Right atrium auricular region (tissue), 2 donors: ENCODE measurements around the gene SPTA1. TPM values are rescaled to one million over a fixed set of nuclear protein-coding genes. Genes with fewer than 3 reads are reported as not detected.

ENCODE experiments used
- DNase-seq: peaks from one replicate; pipeline ENCODE4 v3.0.0-alpha.2; 2019; ENCODE audit warnings: low spot score
- H3K27ac ChIP-seq, 2 donors: fragments of 200-600 bp; sonication (generic); 1 replicate in 1 of 2; 2 replicates in 1 of 2; pipeline ENCODE4 v1.5.1; 2016 to 2019
- H3K27me3 ChIP-seq, 2 donors: fragments of 200-600 bp; sonication (generic); one replicate each; pipeline versions ENCODE4 v1.5.1 to v1.6.0; 2017 to 2019
- H3K36me3 ChIP-seq: fragments of 200-600 bp; sonication (generic); one replicate; pipeline ENCODE4 v1.5.1; 2016
- H3K4me1 ChIP-seq, 2 donors: fragments of 200-600 bp; sonication (generic); one replicate each; pipeline versions ENCODE4 v1.5.1 to v1.6.0; 2017 to 2019
- H3K4me3 ChIP-seq, 2 donors: fragments of 200-600 bp; sonication (generic); 1 replicate in 1 of 2; 2 replicates in 1 of 2; pipeline ENCODE4 v1.5.1; 2017 to 2019; ENCODE audit warnings: mild to moderate bottlenecking in 1 of 2, moderate library complexity in 1 of 2
- H3K9me3 ChIP-seq, 2 donors: fragments of 200-600 bp; sonication (generic); one replicate each; pipeline ENCODE4 v1.5.1; 2019
- total RNA-seq, 2 donors: library from RNA; depleted of rRNA; stranded (reverse); fragments of >200 nt; gene quantifications; one replicate each; pipeline ENCODE4 v1.1.0, GENCODE V29; 2016
- TF ChIP-seq, protein P1 (sequence below), 2 donors: fragments of 200-600 bp; sonication (generic); IDR thresholded peaks; one replicate each; pipeline ENCODE4 v1.5.1; 2019; ENCODE audit warnings: antibody characterized with exemption in 2 of 2

SPTA1 gene
- total RNA-seq, 2 donors from 2014 or later, result 0.16 TPM; not detected in 1

DNA sequence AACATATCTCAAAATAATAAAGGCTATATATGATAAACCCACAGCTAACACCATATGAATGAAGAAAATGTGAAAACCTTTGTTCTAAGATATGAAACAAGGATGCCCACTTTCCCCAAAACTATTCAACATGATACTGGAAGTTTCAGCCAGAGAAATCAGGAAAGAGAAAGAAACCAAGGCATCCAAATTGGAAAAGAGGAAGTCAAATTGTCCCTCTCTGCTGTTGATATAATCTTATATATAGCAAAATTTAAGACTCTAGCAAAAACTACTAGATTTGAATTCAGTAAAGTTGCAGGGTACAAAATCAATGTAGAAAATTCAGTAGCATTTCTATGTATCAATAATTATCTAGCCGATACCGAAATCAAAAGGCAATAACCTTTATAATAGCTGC lies 85.8 kb downstream of the SPTA1 start:
- Histone ChIP-seq H3K9me3 (peaks cover 0 to 17% of the 10 kb centered on the region in 2 donors), H3K4me3 (no peak overlapping the region), H3K4me1 (no peaks in the 10 kb centered on the region), H3K36me3 (no peaks in the 10 kb centered on the region), H3K27ac (no peak overlapping the region), H3K27me3 (no peaks in the 10 kb centered on the region)
- no peak for DNase-seq
- TF ChIP-seq, protein P1, sequence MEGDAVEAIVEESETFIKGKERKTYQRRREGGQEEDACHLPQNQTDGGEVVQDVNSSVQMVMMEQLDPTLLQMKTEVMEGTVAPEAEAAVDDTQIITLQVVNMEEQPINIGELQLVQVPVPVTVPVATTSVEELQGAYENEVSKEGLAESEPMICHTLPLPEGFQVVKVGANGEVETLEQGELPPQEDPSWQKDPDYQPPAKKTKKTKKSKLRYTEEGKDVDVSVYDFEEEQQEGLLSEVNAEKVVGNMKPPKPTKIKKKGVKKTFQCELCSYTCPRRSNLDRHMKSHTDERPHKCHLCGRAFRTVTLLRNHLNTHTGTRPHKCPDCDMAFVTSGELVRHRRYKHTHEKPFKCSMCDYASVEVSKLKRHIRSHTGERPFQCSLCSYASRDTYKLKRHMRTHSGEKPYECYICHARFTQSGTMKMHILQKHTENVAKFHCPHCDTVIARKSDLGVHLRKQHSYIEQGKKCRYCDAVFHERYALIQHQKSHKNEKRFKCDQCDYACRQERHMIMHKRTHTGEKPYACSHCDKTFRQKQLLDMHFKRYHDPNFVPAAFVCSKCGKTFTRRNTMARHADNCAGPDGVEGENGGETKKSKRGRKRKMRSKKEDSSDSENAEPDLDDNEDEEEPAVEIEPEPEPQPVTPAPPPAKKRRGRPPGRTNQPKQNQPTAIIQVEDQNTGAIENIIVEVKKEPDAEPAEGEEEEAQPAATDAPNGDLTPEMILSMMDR (IDR thresholded peaks at IDR 0.05), result no peak

DNA sequence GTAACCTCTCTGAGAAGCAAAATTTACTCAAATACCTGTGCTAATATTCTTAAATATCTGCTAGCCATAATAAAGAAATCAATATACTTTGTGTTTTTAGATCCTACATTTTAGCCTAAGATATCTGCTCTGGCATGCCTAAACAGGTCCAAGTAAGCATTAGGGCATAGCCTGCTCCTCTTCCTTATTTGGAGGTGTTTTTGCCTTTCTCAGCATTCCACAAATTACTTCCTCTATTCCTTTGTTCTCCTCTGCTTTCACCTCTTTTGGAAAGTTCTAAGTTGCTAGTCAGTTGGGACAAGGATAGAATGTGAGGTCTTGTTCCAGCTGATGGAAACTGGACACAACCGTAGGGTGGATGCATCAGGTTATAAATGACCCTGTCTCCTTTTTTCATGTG lies 99.6 kb downstream of the SPTA1 start:
- no peak overlapping the region for H3K4me3 ChIP-seq
- H3K36me3 ChIP-seq, result no peaks in the 10 kb centered on the region
- DNase-seq, result no peak
- TF ChIP-seq, protein P1 (IDR thresholded peaks at IDR 0.05), result no peak
- H3K4me1 ChIP-seq, result no peaks in the 10 kb centered on the region
- no peak overlapping the region for H3K27ac ChIP-seq
- H3K9me3 ChIP-seq, result peaks cover 4 to 12% of the 10 kb centered on the region in 2 donors
- H3K27me3 ChIP-seq, result no peaks in the 10 kb centered on the region

GRCh38 chr1:158583962-158584361 lies 102.6 kb downstream of the SPTA1 start:
- no peak for DNase-seq
- Histone ChIP-seq H3K36me3 (no peaks in the 10 kb centered on the region), H3K9me3 (peaks cover 4 to 11% of the 10 kb centered on the region in 2 donors), H3K4me3 (no peak overlapping the region), H3K27ac (no peak overlapping the region), H3K4me1 (no peaks in the 10 kb centered on the region), H3K27me3 (no peaks in the 10 kb centered on the region)
- TF ChIP-seq, protein P1 (IDR thresholded peaks at IDR 0.05), result no peak

GRCh38 chr1:158579733-158580132 lies 106.8 kb downstream of the SPTA1 start, which contains the start of gene OR10X1:
TSS of gene OR10X1 (minus strand) at chr1:158579899. CDS start at chr1:158579899, 0 bp downstream.
- Histone ChIP-seq H3K4me1 (no peaks in the 10 kb centered on the region), H3K36me3 (no peaks in the 10 kb centered on the region), H3K27me3 (no peaks in the 10 kb centered on the region), H3K9me3 (no peaks in the 10 kb centered on the region), H3K4me3 (no peak within 1 kb of the TSS), H3K27ac (no peak within 1 kb of the TSS)
- TF ChIP-seq, protein P1 (IDR thresholded peaks at IDR 0.05), result no peak
- DNase-seq, result no peak

DNA sequence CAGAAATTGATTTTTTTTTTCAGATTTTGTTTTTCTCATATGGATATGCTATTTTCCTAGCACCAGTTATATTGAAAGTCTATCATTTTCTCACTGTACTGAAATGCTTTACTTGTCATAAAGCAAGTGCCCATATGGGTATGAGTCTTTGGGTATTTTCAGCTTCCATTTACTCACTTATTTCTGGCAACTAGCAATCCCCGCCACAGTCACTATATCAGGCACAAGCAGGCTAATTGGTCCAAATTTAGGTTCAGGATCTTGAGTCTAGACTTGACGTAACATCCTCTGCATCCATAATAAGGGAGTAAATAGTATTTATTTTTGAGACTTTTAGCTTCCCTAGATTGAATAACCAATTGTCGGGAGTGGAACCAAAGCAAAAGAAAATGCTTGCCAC lies 109.0 kb downstream of the SPTA1 start:
- Histone ChIP-seq H3K27ac (no peak overlapping the region), H3K27me3 (no peaks in the 10 kb centered on the region), H3K4me1 (no peaks in the 10 kb centered on the region), H3K9me3 (no peaks in the 10 kb centered on the region), H3K4me3 (no peak overlapping the region), H3K36me3 (no peaks in the 10 kb centered on the region)
- no peak for DNase-seq
- TF ChIP-seq, protein P1 (IDR thresholded peaks at IDR 0.05), result no peak

DNA sequence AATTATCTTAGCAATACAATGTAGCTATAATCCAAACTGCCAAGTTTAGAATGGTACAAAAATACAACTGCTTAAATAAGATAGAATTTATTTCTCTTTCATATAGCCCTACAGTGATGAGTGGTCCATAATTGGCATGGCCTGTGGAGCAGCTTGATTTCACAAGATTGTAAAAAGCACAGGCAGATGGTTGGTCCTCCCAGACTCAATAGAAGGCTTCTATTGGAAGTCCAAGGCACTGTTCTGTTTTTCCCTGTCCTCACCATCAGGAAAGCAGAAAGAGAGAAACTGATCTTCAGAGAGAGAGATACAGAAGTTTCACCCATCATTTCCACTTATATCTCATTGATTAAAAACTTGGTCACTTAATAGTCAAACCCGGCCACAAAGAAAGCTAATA lies 114.3 kb downstream of the SPTA1 start:
- H3K9me3 ChIP-seq, result no peaks in the 10 kb centered on the region
- no peaks in the 10 kb centered on the region for H3K36me3 ChIP-seq
- no peaks in the 10 kb centered on the region for H3K4me1 ChIP-seq
- TF ChIP-seq, protein P1 (IDR thresholded peaks at IDR 0.05), result no peak
- H3K27ac ChIP-seq, result no peak overlapping the region
- H3K4me3 ChIP-seq, result no peak overlapping the region
- H3K27me3 ChIP-seq, result no peaks in the 10 kb centered on the region
- DNase-seq, result no peak
